Measurements from ENCODE around the gene CACNB1. TPM values are rescaled to one million over a fixed set of nuclear protein-coding genes. Genes with fewer than 3 reads are reported as not detected.

CACNB1 gene
- total RNA-seq = 10 to 100 TPM in 2 of 4 donors, 1 to 10 TPM in 2; 5.7 to 13.1 (median 11.2) TPM

GRCh38 chr17:39197380-39198185 lies at the start of gene CACNB1:
Gene CACNB1, minus strand, starts transcription at chr17:39197669. Its CDS starts 174 bp downstream, at chr17:39197495.
- intact Hi-C loops (cut with DNase I; ENCODE audit: low total_unique reads) = no loop called here
- H3K4me3 ChIP-seq (ENCODE audit: low read depth, poor library complexity, severe bottlenecking) = peak within 1 kb of the TSS; percentile 66
- WGBS, 2 donors = 1 to 2% methylated on average over 13 to 50 of the region's 55 CpGs
- DNase-seq (ENCODE audit: low spot score in 2 of 2) = peak; percentile 62 to 96
- TF ChIP-seq POLR2A (IDR thresholded peaks at IDR 0.05) (no peak), CTCF (IDR thresholded peaks at IDR 0.05) (no peak)

GRCh38 chr17:39246274-39246673 lies 48.8 kb upstream of the CACNB1 start:
- TF ChIP-seq CTCF (IDR thresholded peaks at IDR 0.05) (no peak), POLR2A (IDR thresholded peaks at IDR 0.05) (no peak)
- H3K4me3 ChIP-seq (ENCODE audit: low read depth, poor library complexity, severe bottlenecking) = no peak overlapping the region
- intact Hi-C loops (cut with DNase I; ENCODE audit: low total_unique reads) = no loop called here
- WGBS, 2 donors = 54 to 56% methylated on average over 3 of the region's 3 CpGs
- DNase-seq (ENCODE audit: low spot score in 2 of 2) = peak in 1 of 2 donors; percentile 40

GRCh38 chr17:39244600-39245570 lies 47.4 kb upstream of the CACNB1 start:
- TF ChIP-seq CTCF (IDR thresholded peaks at IDR 0.05) (peak in 1 of 3 donors; percentile 91), POLR2A (IDR thresholded peaks at IDR 0.05) (no peak)
- intact Hi-C loops (cut with DNase I; ENCODE audit: low total_unique reads) = no loop called here
- WGBS, 2 donors = 38 to 46% methylated on average over 6 of the region's 6 CpGs
- peak; percentile 86 to 98 for DNase-seq (ENCODE audit: low spot score in 2 of 2)
- no peak overlapping the region for H3K4me3 ChIP-seq (ENCODE audit: low read depth, poor library complexity, severe bottlenecking)

GRCh38 chr17:39244016-39244599 lies 46.6 kb upstream of the CACNB1 start:
- intact Hi-C loops (cut with DNase I; ENCODE audit: low total_unique reads) = no loop called here
- peak in 1 of 2 donors; percentile 83 for DNase-seq (ENCODE audit: low spot score in 2 of 2)
- TF ChIP-seq CTCF (IDR thresholded peaks at IDR 0.05) (no peak), POLR2A (IDR thresholded peaks at IDR 0.05) (no peak)

GRCh38 chr17:39243155-39243554 lies 45.7 kb upstream of the CACNB1 start:
- peak in 1 of 2 donors; percentile 82 for DNase-seq (ENCODE audit: low spot score in 2 of 2)
- no peak for TF ChIP-seq POLR2A (IDR thresholded peaks at IDR 0.05)
- TF ChIP-seq CTCF (IDR thresholded peaks at IDR 0.05) = no peak
- intact Hi-C loops (cut with DNase I; ENCODE audit: low total_unique reads) = no loop called here
- WGBS, 2 donors = 78 to 84% methylated on average over 8 of the region's 8 CpGs
- no peak overlapping the region for H3K4me3 ChIP-seq (ENCODE audit: low read depth, poor library complexity, severe bottlenecking)

More at GRCh38 chr17:39244016-39244599, 46.6 kb upstream of the CACNB1 start:
- WGBS, 2 donors = 48 to 57% methylated on average over 11 of the region's 11 CpGs
- no peak overlapping the region for H3K4me3 ChIP-seq (ENCODE audit: low read depth, poor library complexity, severe bottlenecking)
